HG03060 (cell line): ENCODE data around the gene ZNF630.
"Not testable (repeated sequence)": the region's sequence is repeated elsewhere in the genome, so short reads cannot be mapped to it uniquely, and the experiment has no call there.

Experiments
- ATAC-seq: cut with Tn5 transposase; IDR thresholded peaks from one replicate; pipeline ENCODE4 v1.9.1; 2021; ENCODE audit warnings: low read depth, moderate number of reproducible peaks; ENCODE audit not compliant: unreplicated experiment

Gene ZNF630

GRCh38 chrX:48030641-48031173 is 40.7 kb downstream of the ZNF630 start:
- not testable (repeated sequence) for ATAC-seq

- ATAC-seq, result no peak
Measured at GRCh38 chrX:48030237-48030636, 41.2 kb downstream of the ZNF630 start.

GRCh38 chrX:48028091-48028490 is 43.3 kb downstream of the ZNF630 start:
- ATAC-seq, result no peak

- not testable (repeated sequence) for ATAC-seq
Measured at GRCh38 chrX:48027545-48027944, 43.9 kb downstream of the ZNF630 start.

GRCh38 chrX:48025561-48025960 is 45.9 kb downstream of the ZNF630 start:
- no peak for ATAC-seq

- no peak for ATAC-seq
Measured at GRCh38 chrX:48022738-48023137, 48.7 kb downstream of the ZNF630 start.

- no peak for ATAC-seq
Measured at GRCh38 chrX:48022100-48022499, 49.3 kb downstream of the ZNF630 start.

GRCh38 chrX:48021026-48021900 is 50.2 kb downstream of the ZNF630 start:
- ATAC-seq, result no peak

GRCh38 chrX:48020472-48020871 is 51.0 kb downstream of the ZNF630 start:
- not testable (repeated sequence) for ATAC-seq

GRCh38 chrX:48019892-48020291 is 51.5 kb downstream of the ZNF630 start:
- ATAC-seq, result not testable (repeated sequence)

- not testable (repeated sequence) for ATAC-seq
Measured at GRCh38 chrX:48016583-48017310, 54.7 kb downstream of the ZNF630 start.

GRCh38 chrX:48009445-48009960 is 61.9 kb downstream of the ZNF630 start:
- ATAC-seq, result not testable (repeated sequence)
